Aorta (tissue), 5 donors: Measurements from ENCODE around the gene FOSB. TPM values are rescaled to one million over a fixed set of nuclear protein-coding genes. Genes with fewer than 3 reads are reported as not detected.
A peak's percentile ranks its signal among the peaks of the same experiment; 100 is the strongest.

Experiments used
- ATAC-seq: fragments of 200-7000 bp; cut with Tn5 transposase; one replicate; pipeline ENCODE4 v1.9.1; 2022; ENCODE audit warnings: moderate library complexity; ENCODE audit not compliant: low FRiP score
- DNase-seq, 2 donors: peaks; one replicate each; pipeline ENCODE4 v3.0.0-alpha.2; 2020
- H3K27ac ChIP-seq, 2 donors: one replicate each; pipeline ENCODE4 v1.5.1; 2013; ENCODE audit warnings: low read length in 2 of 2, mild to moderate bottlenecking in 2 of 2, moderate library complexity in 2 of 2, control low read depth in 1 of 2, inconsistent platforms in 1 of 2, low read depth in 1 of 2
- H3K27me3 ChIP-seq, 2 donors: one replicate each; pipeline ENCODE4 v1.6.1; 2013; ENCODE audit warnings: control low read depth in 1 of 2, low read length in 1 of 2, mild to moderate bottlenecking in 1 of 2, moderate library complexity in 1 of 2; ENCODE audit not compliant: insufficient read depth in 2 of 2, control insufficient read depth in 1 of 2
- H3K36me3 ChIP-seq, 2 donors: one replicate each; pipeline ENCODE4 v1.6.1; 2013; ENCODE audit warnings: control low read depth in 1 of 2, low read length in 1 of 2, mild to moderate bottlenecking in 1 of 2; ENCODE audit not compliant: insufficient read depth in 2 of 2, control insufficient read depth in 1 of 2
- H3K4me1 ChIP-seq, 2 donors: one replicate each; pipeline ENCODE4 v1.6.1; 2013; ENCODE audit warnings: low read length in 2 of 2, control low read depth in 1 of 2, mild to moderate bottlenecking in 1 of 2, moderate library complexity in 1 of 2; ENCODE audit not compliant: insufficient read depth in 2 of 2, control insufficient read depth in 1 of 2
- H3K4me3 ChIP-seq, 2 donors: one replicate each; pipeline ENCODE4 v1.5.1; 2013; ENCODE audit warnings: low read length in 2 of 2, control low read depth in 1 of 2, mild to moderate bottlenecking in 1 of 2
- H3K9me3 ChIP-seq: one replicate; pipeline ENCODE4 v1.6.1; 2013; ENCODE audit warnings: mild to moderate bottlenecking, low read length; ENCODE audit not compliant: control insufficient read depth
- WGBS, 2 donors: extraction: QIAGEN DNeasy Blood & Tissue Kit; methylation state at CpG; one replicate each; pipeline ENCODE4 v1.1.7; 2013; 5-methylcytosine and 5-hydroxymethylcytosine counted together
- intact Hi-C, 2 donors: fragments of 100-400 bp; cut with DNase I; formaldehyde crosslinking; loops; one replicate each; pipeline versions ENCODE4 v1.14.2 to v1.15.0; 2022
- long read RNA-seq, 2 donors: library from polyadenylated mRNA; unstranded; transcript quantifications; one replicate each; pipeline ENCODE4 v2.0.0, GENCODE V29; 2020 to 2021
- polyA plus RNA-seq, 2 donors: library from polyadenylated mRNA; stranded (reverse); fragments of 200-250 nt; gene quantifications; one replicate each; pipeline ENCODE4 v1.2.3, GENCODE V29; 2013
- total RNA-seq, 2 donors: library from RNA; stranded (reverse); fragmentation: NEBNext Ultra II Directional; extraction: Animal tissue kit (Norgen Biotek cat#: 25700); gene quantifications; one replicate each; pipeline ENCODE4 v1.2.1, GENCODE V29; 2021
- donor health status: healthy with polysubstance abuse.
- donor health status: Bipolar disorder and iron deficiency.
- donor health status: DM: no; HTN: no; CAD: no.
- donor health status: DM: no; HTN: no; CAD: no.
- donor health status: DM: yes; HTN: yes; CAD: no.

The FOSB gene
- total RNA-seq (100 to 1,000 TPM in 1 of 2 donors, 1 to 10 TPM in 1; 3.1 to 754 TPM), polyA plus RNA-seq (100 to 1,000 TPM in 1 of 2 donors, 10 to 100 TPM in 1; 18.4 to 105 TPM)
- long read RNA-seq, donor 1, transcript FOSB-205 (1 exons, 2,182 nt) = major isoform, 65 of 429 reads
- long read RNA-seq, donor 1, partial matches to known transcripts = 2 of 429 reads
- long read RNA-seq, donor 1, other reads (novel, unspliced or antisense) = 355 of 429 reads
- long read RNA-seq, donor 2 = 0 reads

GRCh38 chr19:45467456-45468158 lies at the start of gene FOSB:
FOSB (plus strand) TSS chr19:45467996; CDS start chr19:45468587, 591 bp downstream.
- Histone ChIP-seq H3K36me3 (no peaks in the 10 kb centered on the region), H3K9me3 (no peaks in the 10 kb centered on the region), H3K27ac (peak within 1 kb of the TSS in 1 of 2 donors; percentile 60), H3K4me3 (peak within 1 kb of the TSS; percentile 19 to 35), H3K4me1 (no peaks in the 10 kb centered on the region), H3K27me3 (no peaks in the 10 kb centered on the region)
- ATAC-seq (peak; percentile 72), DNase-seq (peak; percentile 96 to 98)
- 0% methylated on average over 50 to 56 of the region's 56 CpGs for WGBS, 2 donors
- intact Hi-C loops = loop anchor here in 1 of 2 donors (1.0 kb wide), 1 partner anchor 10 kb away; no protein-coding TSS in a partner anchor

- Histone ChIP-seq H3K36me3 (peaks cover 0 to 2% of the 10 kb centered on the region in 2 donors), H3K4me1 (no peaks in the 10 kb centered on the region), H3K27me3 (no peaks in the 10 kb centered on the region), H3K27ac (no peak overlapping the region), H3K4me3 (no peak overlapping the region), H3K9me3 (no peaks in the 10 kb centered on the region)
- no peak for DNase-seq
- ATAC-seq = no peak
- WGBS, 2 donors = 75 to 84% methylated on average over 9 of the region's 9 CpGs
- intact Hi-C loops = no loop called here
These were observed 49.0 kb upstream of the FOSB start for GRCh38 chr19:45418802-45419201.

- no peaks in the 10 kb centered on the region for H3K27me3 ChIP-seq
- intact Hi-C loops = no loop called here
- ATAC-seq = no peak
- peaks cover 0 to 2% of the 10 kb centered on the region in 2 donors for H3K36me3 ChIP-seq
- peak in 1 of 2 donors; percentile 75 for DNase-seq
- WGBS, 2 donors = 48 to 71% methylated on average over 4 of the region's 4 CpGs
- no peak overlapping the region for H3K4me3 ChIP-seq
- H3K9me3 ChIP-seq = no peaks in the 10 kb centered on the region
- H3K4me1 ChIP-seq = no peaks in the 10 kb centered on the region
- no peak overlapping the region for H3K27ac ChIP-seq
These were observed 48.4 kb upstream of the FOSB start for GRCh38 chr19:45419396-45419795.

GRCh38 chr19:45419895-45420294 lies 47.9 kb upstream of the FOSB start:
- Histone ChIP-seq H3K4me1 (no peaks in the 10 kb centered on the region), H3K9me3 (no peaks in the 10 kb centered on the region), H3K4me3 (no peak overlapping the region), H3K36me3 (peaks cover 0 to 2% of the 10 kb centered on the region in 2 donors), H3K27ac (no peak overlapping the region), H3K27me3 (no peaks in the 10 kb centered on the region)
- no peak for ATAC-seq
- 43 to 46% methylated on average over 3 of the region's 3 CpGs for WGBS, 2 donors
- DNase-seq = no peak
- intact Hi-C loops = no loop called here

- intact Hi-C loops = no loop called here
- H3K4me1 ChIP-seq = no peaks in the 10 kb centered on the region
- H3K27ac ChIP-seq = no peak overlapping the region
- DNase-seq = no peak
- no peaks in the 10 kb centered on the region for H3K9me3 ChIP-seq
- no peak for ATAC-seq
- H3K4me3 ChIP-seq = no peak overlapping the region
- no peaks in the 10 kb centered on the region for H3K27me3 ChIP-seq
- H3K36me3 ChIP-seq = peaks cover 0 to 2% of the 10 kb centered on the region in 2 donors
- 80 to 81% methylated on average over 10 of the region's 10 CpGs for WGBS, 2 donors
These were observed 47.4 kb upstream of the FOSB start for GRCh38 chr19:45420356-45420755.

GRCh38 chr19:45420871-45421270 lies 46.9 kb upstream of the FOSB start:
- WGBS, 2 donors = 81 to 88% methylated on average over 6 of the region's 6 CpGs
- Histone ChIP-seq H3K4me1 (no peaks in the 10 kb centered on the region), H3K27me3 (no peaks in the 10 kb centered on the region), H3K36me3 (peaks cover 0 to 2% of the 10 kb centered on the region in 2 donors), H3K4me3 (no peak overlapping the region), H3K27ac (no peak overlapping the region), H3K9me3 (no peaks in the 10 kb centered on the region)
- intact Hi-C loops = no loop called here
- DNase-seq (no peak), ATAC-seq (no peak)

- Histone ChIP-seq H3K4me3 (no peak overlapping the region), H3K27ac (no peak overlapping the region), H3K36me3 (peaks cover 0 to 2% of the 10 kb centered on the region in 2 donors), H3K27me3 (no peaks in the 10 kb centered on the region), H3K4me1 (no peaks in the 10 kb centered on the region), H3K9me3 (no peaks in the 10 kb centered on the region)
- 81 to 89% methylated on average over 6 of the region's 6 CpGs for WGBS, 2 donors
- ATAC-seq (no peak), DNase-seq (no peak)
- intact Hi-C loops = no loop called here
These were observed 45.8 kb upstream of the FOSB start for GRCh38 chr19:45421947-45422498.

GRCh38 chr19:45423033-45423588 lies 44.7 kb upstream of the FOSB start:
- no peaks in the 10 kb centered on the region for H3K27me3 ChIP-seq
- H3K27ac ChIP-seq = peak overlapping the region in 1 of 2 donors; percentile 69
- DNase-seq (no peak), ATAC-seq (no peak)
- peak overlapping the region; percentile 6 to 33 for H3K4me3 ChIP-seq
- WGBS, 2 donors = 8 to 10% methylated on average over 20 of the region's 20 CpGs
- H3K9me3 ChIP-seq = no peaks in the 10 kb centered on the region
- H3K36me3 ChIP-seq = peaks cover 0 to 2% of the 10 kb centered on the region in 2 donors
- intact Hi-C loops = no loop called here
- H3K4me1 ChIP-seq = no peaks in the 10 kb centered on the region
